NCI-H2227 (cell line): ENCODE results near the gene NDC1.
"Not testable (repeated sequence)": the region's sequence is repeated elsewhere in the genome, so short reads cannot be mapped to it uniquely, and the experiment has no call there.

ENCODE experiments used
- DNase-seq: peaks from one replicate; lab custom pipeline; 2025; ENCODE audit not compliant: unreplicated experiment; lab: John Stamatoyannopoulos, UW

The NDC1 gene

DNA sequence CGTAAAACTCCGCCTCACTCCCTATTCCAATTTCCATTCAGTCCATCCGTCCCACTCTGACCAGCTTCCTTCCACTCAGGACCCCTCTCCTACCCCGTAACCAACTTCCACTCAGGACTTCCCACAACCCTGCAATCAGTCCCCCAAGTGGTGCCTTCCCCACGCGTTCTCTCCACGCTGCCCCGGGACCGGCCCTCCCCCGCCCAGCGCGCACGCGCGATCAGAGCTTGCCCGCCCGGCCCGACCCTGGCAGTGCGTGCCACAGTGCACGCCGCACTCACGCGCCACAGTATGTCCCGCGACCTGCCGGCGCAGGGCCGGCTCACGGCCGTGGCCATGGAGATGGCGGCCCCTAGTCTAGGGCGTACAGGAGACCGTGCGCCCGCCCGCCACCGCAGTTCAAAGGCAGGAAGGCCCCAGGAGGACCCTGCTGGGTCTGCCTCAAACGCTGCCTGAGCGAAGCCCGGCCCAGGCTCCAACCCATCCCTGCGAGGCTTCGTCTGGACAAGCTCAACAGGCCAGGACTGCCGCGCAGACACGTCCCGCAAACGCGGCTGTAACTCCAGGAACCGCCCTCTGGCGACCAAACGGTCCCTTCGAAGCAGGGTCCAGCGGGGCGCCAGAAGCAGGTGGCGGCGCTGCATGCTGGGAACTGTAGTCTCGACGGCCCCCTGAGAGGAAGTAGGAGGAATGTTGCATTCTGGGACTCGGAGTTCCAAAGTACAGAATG, at the start of gene NDC1:
Gene NDC1, minus strand, starts transcription at position 373 of the 730 bp plus-strand sequence. Its CDS starts 35 bp downstream, at position 338.
- peak; percentile 97 for DNase-seq

DNA sequence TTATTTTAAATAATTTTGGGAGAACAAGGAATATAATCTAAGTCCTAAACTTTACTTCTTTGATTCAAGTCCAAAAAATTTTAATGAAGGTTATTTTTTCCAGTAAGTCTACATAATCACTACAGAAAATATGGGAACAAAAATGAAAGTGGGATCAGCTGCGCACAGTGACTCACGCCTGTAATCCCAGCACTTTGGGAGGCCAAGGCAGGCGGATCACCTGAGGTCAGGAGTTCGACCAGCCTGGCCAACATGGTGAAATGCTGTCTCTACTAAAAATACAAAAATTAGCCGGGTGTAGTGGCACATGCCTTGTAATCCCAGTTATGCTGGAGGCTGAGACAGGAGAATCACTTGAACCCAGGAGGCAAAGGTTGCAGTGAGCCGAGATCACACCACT, 45.5 kb upstream of the NDC1 start:
- DNase-seq, result not testable (repeated sequence)

DNA sequence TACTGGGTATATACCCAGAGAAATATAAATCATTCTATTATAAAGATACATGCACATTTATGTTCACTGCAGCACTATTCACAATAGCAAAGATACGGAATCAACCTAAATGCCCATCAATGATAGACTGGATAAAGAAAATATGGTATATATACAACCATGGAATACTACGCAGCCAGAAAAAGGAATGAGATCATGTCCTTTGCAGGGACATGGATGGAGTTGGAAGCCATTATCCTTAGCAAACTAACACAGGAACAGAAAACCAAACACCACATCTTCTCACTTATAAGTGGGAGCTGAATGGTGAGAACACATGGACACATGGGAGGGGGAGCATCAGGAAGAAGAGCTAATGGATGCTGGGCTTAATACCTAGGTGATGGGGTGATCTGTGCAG, 43.8 kb upstream of the NDC1 start:
- DNase-seq, result not testable (repeated sequence)

DNA sequence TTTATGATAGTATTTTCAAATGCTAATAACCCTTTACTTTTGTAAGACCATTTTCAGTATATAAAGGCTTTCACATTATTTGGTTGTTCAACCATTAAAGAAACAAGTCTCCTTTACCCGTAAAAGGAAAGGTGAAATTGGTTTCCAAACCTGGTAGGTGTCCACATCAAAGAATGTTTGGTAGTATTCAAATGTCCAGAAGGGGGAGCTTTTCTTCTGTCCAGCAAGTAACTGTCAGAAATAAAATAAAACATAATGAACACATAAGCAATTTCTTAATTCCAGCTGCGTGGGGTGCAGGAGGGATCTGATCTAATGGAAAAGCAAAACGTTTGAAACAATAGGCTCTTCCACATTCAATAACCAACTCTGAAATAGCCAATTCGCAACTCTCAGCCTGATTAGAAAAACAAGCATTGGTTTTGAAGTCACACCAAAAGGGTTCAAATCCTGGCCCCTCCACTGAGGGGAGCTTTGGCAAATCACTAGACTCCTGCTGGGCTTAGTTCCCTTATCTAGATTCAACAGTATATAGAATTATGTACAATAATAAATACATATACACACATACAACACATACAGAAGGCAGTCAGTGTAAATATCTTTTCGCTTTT, 40.5 kb upstream of the NDC1 start:
- DNase-seq, result peak; percentile 64

- DNase-seq, result not testable (repeated sequence)
Observed at GRCh38 chr1:53875150-53875549, 37.1 kb upstream of the NDC1 start.

- no peak for DNase-seq
Observed at GRCh38 chr1:53871773-53872484, 33.8 kb upstream of the NDC1 start.

DNA sequence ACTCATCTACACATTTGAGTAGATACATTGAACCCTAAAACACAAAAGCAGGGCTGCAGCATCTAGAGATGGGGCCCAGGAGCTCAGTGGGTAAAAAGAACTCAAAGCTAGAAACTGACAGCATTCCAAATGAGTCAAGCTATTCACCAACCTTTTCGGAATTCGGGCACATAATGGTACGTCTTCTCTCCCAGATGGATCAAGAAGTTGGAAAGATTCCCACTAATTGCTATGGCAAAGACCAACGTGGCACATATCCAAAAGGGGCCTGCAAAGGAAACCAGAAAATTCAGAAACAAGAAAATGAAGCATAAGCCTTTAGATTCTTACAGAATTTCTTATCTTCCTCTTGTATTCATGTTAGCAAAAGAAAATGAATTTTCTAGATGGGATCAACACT, 33.1 kb upstream of the NDC1 start:
- DNase-seq, result no peak

DNA sequence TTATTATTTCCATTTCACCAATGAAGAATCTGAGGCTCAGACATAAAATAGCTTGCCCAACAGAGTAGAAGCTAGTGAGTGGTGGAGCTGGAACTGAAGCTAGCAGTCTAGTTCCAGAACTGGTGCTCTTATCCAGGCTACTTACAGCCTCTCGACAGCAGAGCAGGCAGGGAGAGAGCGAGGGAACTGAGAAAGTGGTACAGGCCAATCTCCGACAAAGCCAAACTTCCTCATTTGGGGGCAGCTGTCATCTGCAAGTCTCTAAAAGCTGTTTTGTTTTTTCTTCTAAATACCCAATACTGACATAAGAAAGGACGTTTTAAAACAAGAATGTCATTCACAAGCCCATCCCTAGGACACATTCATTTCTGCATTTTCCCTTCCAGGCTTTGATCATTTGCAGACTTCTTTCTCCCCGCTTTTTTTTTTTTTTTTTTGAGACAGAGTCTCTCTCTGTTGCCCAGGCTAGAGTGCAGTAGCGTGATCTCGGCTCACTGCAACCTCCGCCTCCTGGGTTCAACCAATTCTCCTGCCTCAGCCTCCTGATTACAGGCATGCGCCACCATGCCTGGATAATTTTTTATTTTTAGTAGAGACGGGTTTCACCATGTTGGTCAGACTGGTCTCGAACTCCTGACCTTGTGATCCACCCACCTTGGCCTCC, 31.5 kb upstream of the NDC1 start:
- DNase-seq, result no peak

GRCh38 chr1:53868565-53868964, 30.5 kb upstream of the NDC1 start:
- DNase-seq, result no peak

- DNase-seq, result no peak
Observed at GRCh38 chr1:53862507-53862906, 24.4 kb upstream of the NDC1 start.

- peak; percentile 60 for DNase-seq
Observed at GRCh38 chr1:53860967-53861411, 22.9 kb upstream of the NDC1 start.

GRCh38 chr1:53851571-53852285, 13.6 kb upstream of the NDC1 start:
- no peak for DNase-seq

GRCh38 chr1:53850082-53850673, 12.1 kb upstream of the NDC1 start:
- no peak for DNase-seq

DNA sequence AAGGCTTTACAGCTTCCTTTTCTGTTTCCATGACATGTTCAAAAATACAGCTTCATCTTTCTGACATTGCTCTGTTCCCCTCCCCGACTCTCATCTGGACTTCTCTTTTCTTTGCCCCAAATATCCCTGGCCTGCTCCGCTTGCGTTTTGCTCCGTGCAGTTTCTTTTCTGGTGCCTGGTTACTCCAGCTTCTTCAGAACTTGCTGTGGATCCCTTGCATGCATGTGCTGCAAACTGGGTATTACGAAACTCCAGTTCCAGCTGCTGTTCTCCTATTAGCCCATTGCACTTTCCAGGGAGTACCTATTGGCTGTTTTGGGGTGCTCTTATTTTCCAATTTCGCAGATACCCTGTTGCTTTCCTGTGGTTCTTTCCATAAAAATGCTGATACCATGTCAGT, 9.9 kb upstream of the NDC1 start:
- DNase-seq, result no peak

DNA sequence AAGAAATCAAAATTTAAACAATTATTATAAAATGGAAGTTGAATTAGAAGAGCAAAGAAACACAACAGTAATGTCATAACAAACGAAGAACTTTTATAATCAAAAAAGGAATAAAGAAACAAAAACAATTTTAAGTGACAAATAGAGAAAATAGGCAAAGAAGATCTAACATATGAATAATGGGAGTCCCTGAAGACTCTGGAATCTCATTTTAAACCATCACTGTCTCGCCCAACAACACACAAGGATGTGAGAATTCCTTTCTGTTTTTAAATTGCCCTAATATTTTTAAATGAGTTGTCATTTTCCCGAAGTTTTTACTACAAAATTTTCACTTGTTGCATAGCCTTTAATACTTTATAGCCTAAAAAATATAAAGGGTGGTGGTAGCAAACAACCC, 4.3 kb upstream of the NDC1 start:
- no peak for DNase-seq

DNA sequence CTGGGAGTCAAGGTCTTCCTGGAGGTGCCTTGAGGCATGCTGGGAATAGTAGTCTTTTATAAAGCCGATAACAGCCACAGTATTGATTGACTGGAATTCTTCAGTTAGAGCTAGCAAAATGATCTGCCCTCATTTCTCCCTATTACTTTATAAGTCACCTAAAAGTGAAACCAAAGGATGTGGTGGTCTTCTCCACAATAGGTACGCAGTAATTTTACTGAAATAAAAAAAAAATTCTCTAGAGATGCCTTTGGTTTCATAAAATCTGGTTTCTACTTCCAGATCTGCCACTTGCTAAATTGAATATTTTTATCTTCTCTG, 518 bp upstream of the NDC1 start:
- DNase-seq, result no peak

DNA sequence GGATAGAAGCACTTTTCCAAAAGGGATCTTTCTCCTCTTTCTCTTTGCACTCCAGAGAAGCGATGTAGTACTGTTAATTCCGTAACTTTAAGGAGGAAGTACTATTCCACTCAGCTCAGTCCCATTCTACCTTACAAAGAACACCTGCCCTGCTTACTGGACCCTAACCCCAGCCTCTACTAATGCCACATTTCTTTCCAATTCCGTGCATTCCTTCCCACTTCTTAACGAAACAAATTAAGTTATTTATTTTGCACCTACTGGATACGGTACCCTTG, 511 bp downstream of the NDC1 start:
- no peak for DNase-seq

DNA sequence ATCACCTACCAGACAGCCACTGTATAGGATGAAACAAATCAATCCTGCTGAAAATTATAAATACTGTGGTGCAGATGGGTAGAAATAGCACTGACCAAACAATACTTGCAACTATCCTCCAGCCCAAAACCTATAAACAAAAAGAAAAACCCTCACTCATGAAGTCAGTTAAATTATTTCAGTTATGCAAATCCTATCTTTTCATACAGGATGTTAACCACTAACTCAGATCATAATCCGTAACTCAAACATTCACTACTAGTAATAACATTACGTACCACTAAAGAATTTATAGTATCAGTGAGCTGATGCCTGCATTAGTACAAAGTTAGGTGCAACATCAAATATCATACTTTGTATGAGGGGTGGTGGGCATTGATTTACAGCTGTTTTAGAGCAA, 2.6 kb downstream of the NDC1 start:
- DNase-seq, result no peak

- DNase-seq, result no peak
Observed at GRCh38 chr1:53834776-53835175, 3.3 kb downstream of the NDC1 start.

- no peak for DNase-seq
Observed at GRCh38 chr1:53833393-53833792, 4.7 kb downstream of the NDC1 start.

DNA sequence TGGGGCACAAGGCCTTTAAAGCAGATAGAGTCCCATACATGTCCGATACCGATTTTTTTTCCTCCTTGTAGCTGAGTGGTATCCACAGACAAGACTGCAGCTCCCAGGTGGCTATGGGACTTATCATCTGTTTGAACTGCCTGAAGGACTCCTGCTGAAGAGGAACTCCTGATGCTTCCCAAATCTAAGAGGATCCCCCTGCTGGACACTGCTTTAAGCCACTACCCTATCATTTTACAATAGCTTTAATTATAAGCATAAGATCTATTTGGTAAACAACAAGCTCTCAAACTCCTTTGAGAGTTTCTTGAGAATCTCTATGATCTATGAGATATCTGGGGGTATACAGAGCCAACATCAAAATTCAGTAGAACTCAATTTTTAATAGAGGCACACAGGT, 11.7 kb downstream of the NDC1 start:
- no peak for DNase-seq
